ENCODE measurements around the gene WDR19. TPM values are rescaled to one million over a fixed set of nuclear protein-coding genes. Genes with fewer than 3 reads are reported as not detected.
"Not testable (repeated sequence)": the region's sequence is repeated elsewhere in the genome, so short reads cannot be mapped to it uniquely, and the experiment has no call there.

The WDR19 gene
- 24.8 and 33.0 TPM in 2 replicates for total RNA-seq

- peak; percentile 100 for DNase-seq
These were observed at the start of gene WDR19 for GRCh38 chr4:39181905-39182638. Gene WDR19, plus strand, starts transcription at chr4:39182529. Its CDS starts 29 bp downstream, at chr4:39182558.

GRCh38 chr4:39133623-39134022 is 48.7 kb upstream of the WDR19 start:
- no peak for DNase-seq

DNA sequence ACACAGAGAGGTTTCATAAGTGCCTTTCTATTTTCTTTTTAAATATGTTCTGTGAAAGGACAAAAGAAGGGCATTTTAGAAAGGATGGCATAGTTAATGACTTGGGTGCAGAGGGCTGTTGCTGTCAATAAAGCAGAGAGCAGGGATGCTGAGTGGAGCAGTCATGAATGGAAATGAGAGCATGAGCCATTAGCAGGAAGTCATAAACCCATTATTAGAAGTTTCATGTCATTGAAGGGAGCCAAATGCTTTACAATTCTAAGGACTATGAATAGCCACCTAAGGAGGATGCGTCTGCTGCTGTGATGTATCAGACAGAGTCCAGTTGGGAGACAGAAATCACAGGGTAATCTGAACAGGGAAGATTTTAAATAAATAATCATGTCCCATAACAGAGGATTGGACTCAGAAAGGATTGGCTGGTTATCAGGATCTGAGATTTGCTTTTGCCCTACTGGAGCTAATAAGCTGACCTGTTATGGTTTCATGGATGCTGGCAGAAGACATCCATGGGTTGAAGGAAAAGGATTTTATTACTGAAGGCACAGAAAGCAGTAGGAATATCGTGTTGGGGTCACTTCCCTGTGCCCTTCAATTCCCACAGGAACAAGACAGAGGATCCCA is 47.5 kb upstream of the WDR19 start:
- DNase-seq, result peak; percentile 21

GRCh38 chr4:39138227-39138626 is 44.1 kb upstream of the WDR19 start:
- DNase-seq, result not testable (repeated sequence)

DNA sequence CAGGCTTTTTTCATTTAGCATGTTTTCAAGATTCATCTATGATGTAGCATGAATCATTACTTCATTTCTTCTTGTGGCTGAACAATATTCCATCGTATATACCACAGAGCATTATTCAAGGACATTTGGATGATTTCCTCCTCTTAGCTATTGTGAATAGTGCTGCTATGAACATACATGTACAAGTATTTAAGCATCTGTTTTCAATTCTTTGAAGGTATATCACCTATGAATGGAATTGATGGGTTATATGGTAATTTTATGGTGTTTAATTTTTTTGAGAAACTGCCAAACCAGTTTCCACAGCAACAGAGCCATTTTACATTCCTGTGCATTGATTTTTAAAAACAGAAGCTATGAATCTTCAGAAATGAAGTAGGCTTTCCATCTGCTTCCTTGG is 36.1 kb upstream of the WDR19 start:
- no peak for DNase-seq

- DNase-seq, result no peak
These were observed 28.3 kb upstream of the WDR19 start for GRCh38 chr4:39154009-39154408.

GRCh38 chr4:39157520-39157919 is 24.8 kb upstream of the WDR19 start:
- DNase-seq, result no peak

GRCh38 chr4:39166177-39166576 is 16.2 kb upstream of the WDR19 start:
- DNase-seq, result no peak

DNA sequence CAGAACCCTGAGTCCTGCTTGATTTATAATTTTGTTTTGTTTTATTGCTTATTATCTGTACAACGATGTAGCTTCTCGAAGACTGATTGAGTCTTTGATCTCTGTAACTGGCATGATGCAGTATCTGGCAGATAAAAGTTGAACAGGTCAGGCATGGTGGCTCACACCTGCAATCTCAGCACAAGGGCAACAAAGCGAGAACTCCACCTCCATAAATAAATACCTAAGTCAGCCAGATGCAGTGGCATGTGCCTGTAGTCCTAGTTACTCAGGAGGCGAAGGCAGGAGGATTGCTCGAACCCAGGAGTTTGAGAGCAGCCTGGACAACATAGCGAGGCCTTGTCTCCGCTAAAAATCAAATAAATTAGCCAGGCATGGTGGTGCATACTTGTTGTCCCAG is 15.7 kb upstream of the WDR19 start:
- DNase-seq, result no peak

DNA sequence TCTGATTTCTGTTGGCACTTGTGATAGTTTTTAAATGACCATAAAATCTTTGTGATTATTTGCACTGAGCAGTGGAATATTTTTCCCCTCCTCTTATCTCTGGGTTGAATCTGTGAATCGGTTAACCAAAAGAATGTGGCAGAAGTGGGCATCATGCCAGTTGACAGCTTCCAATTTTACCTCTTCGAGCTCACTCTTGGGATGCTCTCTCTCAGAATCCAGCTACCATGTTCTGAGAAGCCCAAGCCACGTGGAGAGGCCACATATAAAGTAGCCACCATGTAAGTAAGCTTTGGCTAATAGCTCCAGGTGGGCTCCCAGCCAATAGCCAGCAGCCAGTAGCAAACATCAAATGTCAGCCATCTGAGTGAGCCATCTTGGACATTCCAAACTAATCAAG is 12.9 kb upstream of the WDR19 start:
- DNase-seq, result no peak

DNA sequence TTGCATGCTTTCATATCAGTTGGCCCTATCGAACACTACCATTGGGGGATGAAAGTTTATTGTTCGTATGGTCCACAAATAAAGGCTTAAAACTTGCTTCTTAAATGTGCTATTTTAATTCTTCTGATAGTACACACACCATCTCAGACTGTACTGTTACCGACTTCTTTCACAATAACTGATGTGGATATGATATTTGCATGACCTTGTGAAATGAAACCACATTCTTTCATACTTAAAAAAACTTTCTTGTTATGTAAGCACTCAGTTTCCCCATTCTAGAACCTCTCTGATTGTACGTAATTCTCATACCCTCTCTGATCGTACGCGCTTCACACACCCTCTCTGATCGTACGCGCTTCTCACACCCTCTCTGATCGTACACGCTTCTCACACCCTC is 12.0 kb upstream of the WDR19 start:
- DNase-seq, result no peak

- DNase-seq, result no peak
These were observed 3.6 kb upstream of the WDR19 start for GRCh38 chr4:39178706-39179105.

DNA sequence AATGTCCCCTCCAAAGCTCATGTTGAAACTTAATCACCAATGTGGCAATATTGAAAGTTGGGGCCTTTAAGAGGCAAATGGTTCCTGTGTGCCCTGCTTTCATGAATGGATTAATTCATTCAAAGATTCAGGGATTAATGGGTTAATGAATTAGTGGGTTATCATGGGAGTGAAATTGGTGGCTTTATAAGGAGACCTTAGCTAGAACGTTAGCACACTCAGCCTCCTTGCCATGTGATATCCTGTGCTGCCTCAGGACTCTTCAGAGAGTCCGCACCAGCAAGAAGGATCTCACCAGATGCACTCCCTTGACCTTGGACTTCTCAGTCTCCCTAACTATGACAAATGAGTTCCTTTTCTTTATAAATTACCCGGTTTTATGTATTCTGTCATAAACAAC is 2.6 kb upstream of the WDR19 start:
- DNase-seq, result no peak

DNA sequence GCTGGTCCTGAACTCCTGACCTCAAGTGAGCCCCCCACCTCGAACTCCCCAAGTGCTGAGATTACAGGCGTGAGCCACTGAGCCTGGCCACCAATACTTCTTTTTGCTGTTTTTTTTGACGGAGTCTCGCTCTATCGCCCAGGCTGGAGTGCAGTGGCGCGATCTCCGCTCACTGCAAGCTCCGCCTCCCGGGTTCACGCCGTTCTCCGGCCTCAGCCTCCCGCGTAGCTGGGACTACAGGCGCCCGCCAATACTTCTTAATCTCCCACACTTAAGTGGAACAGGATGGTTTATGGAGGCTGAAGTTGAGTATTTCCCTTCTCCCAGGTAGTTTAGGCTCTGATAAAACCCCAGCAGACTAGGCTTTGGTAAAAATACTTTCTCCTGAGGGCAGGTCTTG is 1.7 kb upstream of the WDR19 start:
- not testable (repeated sequence) for DNase-seq

DNA sequence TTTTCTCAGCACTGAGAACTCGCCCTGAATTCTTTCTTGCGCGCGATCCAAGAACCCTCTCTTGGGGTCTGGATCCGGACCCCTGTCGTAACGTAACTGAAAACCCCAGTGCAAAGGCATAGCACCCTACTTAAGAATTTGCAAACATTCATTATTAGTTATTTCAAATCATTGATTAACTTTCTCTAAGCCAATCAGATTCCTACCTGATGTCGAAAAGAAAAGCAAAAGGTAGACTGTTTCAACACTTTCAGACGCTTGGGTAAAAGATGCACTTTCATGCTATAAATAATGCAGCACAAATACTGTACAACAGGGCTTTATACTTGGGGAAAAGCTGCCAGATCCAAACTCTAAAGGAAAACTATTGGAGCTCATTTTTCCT is 817 bp upstream of the WDR19 start:
- DNase-seq, result no peak

DNA sequence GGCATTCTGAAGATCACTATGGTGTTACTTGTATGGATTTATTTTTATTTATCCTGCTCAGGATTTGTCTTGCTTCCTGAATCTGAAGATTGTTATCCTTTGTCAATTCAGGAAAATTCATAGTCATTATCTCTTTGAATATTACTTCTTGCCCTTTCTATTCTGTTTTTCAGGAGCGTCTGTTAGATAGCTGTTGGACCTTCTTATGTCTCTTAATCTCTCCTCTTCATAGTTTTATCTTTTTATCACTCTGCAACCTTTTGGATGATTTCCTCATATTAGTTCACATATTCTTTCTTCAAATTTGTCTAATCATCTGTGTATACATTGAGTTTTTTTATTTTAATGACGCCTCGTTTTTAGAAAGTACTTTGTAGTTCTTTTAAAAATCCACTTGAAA is 19.6 kb downstream of the WDR19 start:
- DNase-seq, result no peak

- no peak for DNase-seq
These were observed 22.2 kb downstream of the WDR19 start for GRCh38 chr4:39204543-39204942.

GRCh38 chr4:39205000-39205399 is 22.7 kb downstream of the WDR19 start:
- no peak for DNase-seq

- no peak for DNase-seq
These were observed 23.1 kb downstream of the WDR19 start for GRCh38 chr4:39205476-39205875.

- DNase-seq, result peak; percentile 56
These were observed 45.6 kb downstream of the WDR19 start for GRCh38 chr4:39227906-39228305.

DNA sequence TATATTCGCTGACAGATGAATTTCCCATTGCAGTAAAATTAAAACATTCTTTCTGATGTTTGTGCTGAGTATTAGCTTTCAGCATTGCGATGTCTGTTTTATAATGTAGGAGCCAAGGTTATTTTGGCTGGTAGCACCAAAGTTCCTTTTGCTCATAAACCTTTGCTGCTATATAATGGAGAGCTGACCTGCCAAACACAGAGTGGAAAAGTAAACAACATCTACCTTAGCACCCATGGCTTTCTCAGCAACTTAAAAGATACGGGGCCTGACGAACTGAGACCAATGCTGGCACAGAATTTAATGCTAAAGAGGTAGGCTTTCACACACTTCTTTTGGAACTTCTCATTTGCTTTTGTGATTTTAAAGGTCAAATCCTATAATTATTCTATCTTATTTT is 46.0 kb downstream of the WDR19 start:
- no peak for DNase-seq

DNA sequence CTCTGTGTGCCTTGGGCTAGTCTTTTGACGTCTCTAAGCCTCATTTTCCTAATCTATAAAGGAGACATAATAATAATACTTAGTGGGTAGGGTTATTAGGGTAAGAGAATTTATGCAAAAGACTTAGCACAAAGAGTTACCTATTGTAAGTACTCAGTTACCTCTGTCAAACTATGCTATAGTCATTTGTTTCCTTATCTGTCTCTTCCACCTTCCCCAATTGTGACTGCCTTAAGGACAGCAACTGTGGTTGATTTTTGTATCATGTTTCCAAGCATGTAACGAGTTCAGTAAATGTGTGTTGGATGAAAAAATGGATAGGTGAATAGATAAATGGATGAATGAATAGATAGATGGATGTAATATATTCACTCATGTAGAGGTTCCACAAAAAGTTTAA is 48.1 kb downstream of the WDR19 start:
- DNase-seq, result no peak

- DNase-seq, result no peak
These were observed 49.3 kb downstream of the WDR19 start for GRCh38 chr4:39231660-39232059.

GRCh38 chr4:39232100-39232499 is 49.8 kb downstream of the WDR19 start:
- no peak for DNase-seq

GRCh38 chr4:39233114-39233513 is 50.8 kb downstream of the WDR19 start:
- DNase-seq, result no peak
